NK-92 treated with Interleukin-12 subunit alpha and Interleukin-12 subunit beta, amount 100 ng/mL, for 24 hours (cell line): ENCODE data around the gene RASSF4.

Source experiments
- DNase-seq: peaks from one replicate; lab custom pipeline; 2025; lab: John Stamatoyannopoulos, UW

RASSF4 gene

DNA sequence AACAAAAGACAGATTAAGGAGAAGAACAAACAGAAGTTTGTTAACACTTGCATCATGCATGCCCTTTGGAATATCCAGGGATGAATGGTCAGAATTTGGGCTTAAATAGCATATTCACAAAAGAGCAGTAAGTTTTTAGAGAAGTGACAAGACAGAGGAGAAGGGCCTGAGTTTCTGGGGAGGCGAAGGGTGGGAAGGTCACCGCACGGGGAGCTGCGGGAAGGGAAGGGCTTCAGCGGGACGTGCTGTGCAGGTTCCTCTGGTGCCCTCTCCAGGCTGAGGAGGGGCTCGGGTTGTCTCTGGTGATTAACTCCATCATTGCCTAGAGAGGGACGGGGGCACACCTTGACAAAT is 30.7 kb downstream of the RASSF4 start:
- DNase-seq: no peak

DNA sequence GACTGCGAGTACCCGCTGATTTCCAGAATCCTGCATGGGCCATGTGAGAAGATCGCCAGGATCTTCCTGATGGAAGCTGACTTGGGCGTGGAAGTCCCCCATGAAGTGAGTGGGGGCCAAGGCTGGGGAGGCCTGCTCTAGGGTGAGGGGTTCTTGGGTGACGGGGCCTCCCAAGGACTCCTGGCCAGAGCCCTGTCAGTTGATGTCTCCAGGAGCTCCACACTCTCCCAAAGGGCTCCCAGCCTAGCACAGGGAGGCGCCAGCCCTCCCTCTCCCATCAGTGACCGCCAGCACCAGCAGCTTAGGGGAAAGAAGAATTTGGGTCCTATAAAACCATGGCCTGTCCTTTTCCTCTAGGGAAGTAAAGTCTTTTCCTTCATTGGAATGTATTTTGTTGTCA is 31.4 kb downstream of the RASSF4 start:
- DNase-seq: no peak

DNA sequence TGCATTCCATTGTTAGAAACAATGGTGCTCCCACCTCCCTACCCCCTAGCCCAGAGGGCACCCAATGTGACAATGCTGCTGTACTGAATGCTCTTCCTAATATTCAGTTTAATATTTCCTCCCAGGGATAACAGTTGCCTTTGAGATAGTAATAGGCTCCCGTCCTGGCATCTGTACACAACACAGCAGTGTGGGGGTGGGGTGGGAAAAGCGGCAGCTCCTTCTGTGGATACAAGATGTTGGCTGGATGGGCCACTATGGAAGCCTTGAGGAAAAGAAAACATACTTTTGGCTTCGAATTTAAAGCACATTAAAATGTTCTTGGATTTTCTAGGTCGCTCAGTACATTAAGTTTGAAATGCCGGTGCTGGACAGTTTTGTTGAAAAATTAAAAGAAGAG is 32.0 kb downstream of the RASSF4 start:
- no peak for DNase-seq

DNA sequence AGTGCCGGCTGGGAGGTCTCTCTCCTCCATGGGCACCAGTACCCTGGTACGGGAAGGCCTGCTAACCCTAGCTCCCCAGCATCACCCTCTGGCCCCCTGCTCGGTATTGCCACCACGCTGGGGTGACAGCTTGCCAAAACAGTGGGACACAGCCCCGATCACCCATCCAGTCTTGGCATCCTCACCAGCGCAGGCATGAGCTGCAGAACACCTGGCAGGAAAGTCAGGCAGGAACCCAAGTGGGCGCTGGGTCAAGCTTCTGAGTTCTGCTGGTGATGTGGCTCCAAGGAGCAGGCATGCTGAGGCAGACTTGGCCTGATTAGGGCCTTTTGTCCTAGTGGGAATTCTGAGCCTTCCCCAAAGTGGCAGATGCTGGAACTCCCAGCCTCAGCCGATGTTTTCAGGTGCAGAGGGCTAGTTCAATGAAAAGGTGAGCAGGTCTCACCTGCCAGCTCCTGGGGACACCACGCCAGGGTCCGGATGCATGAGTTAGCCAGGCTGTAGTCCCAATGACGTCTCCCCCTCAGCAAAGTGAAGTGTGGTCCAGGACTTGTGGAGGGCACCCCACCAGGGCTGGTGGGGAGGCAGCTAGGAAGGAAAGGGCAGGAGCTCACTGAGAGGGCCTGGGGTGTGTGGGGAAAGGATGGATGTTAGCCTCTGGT is 32.6 kb downstream of the RASSF4 start:
- DNase-seq: no peak

DNA sequence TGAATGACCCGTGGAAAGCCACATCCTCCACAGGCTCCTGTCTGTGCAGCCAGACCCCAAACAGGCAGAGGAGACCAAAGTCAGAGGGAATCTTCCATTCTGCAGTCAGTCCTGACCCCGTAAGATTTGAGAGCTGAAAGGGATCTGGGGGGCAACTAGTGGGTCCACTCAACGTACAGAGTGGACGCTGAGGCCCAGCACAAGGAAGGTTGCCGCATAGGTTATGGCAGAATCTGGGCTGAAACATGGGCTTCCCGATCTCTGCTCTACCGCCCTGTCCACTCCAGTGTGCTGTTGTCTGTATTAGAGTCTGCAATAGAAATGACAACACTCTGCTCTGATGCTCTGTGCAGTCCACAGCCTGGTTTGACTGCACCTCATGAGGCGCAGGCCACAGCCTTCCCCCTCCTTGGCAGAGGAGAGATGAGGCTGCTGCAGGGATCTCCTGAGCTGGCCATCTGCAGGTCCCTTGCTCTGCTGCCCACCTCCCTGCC is 33.2 kb downstream of the RASSF4 start:
- DNase-seq: no peak

DNA sequence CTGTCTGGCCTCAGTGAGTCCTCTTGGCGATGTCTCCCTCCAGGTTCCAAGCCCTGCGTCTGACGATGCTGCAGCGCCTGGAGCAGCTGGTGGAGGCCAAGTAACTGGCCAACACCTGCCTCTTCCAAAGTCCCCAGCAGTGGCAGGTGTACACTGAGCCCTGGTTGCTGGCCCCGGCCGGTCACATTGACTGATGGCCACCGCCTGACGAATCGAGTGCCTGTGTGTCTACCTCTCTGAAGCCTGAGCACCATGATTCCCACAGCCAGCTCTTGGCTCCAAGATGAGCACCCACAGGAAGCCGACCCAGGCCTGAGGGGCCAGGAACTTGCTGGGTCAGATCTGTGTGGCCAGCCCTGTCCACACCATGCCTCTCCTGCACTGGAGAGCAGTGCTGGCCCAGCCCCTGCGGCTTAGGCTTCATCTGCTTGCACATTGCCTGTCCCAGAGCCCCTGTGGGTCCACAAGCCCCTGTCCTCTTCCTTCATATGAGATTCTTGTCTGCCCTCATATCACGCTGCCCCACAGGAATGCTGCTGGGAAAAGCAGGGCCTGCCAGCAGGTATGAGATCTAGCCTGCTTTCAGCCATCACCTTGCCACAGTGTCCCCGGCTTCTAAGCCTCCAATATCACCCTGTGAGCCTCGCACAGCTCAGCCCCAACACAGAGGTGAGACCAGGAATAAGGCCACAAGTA is 33.8 kb downstream of the RASSF4 start:
- no peak for DNase-seq

DNA sequence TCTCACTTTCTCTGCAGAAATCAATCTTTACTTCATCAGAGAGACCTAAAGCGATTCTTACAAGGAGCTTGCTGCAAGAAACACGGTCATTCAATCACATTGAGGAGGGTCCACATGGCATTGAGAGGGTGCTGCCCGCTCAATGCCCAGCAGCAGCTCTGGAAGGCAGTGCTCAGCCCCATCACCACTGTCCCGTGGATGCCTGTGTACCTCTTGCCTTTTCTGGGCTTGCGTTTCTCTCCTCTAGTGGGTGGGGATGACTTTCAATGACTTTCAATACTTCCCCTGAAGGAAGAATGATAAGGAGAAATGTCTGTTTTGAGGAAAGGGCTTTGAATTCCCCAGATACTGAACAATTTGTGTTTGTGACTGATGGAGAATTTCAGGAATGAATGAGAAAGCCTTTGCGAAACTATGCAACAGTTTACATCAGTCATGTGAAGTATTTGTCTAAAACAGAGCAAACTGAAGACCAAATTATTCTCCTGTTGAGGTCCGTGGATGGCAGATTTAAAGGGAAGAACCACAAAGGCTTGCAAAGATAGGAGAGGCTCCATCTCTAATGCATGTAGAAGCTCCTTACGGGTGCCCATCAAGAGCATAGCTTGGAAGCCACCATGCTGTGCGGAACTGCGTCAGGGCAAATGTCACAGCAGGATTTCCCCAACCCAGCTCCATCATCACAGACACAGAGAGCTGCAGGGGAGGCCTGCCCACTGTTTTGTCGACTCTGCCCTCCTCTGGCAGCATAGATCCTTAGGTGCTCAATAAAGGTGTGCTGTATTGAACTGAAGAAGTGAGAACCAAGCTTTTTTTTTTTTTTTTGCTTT is 34.5 kb downstream of the RASSF4 start:
- no peak for DNase-seq

DNA sequence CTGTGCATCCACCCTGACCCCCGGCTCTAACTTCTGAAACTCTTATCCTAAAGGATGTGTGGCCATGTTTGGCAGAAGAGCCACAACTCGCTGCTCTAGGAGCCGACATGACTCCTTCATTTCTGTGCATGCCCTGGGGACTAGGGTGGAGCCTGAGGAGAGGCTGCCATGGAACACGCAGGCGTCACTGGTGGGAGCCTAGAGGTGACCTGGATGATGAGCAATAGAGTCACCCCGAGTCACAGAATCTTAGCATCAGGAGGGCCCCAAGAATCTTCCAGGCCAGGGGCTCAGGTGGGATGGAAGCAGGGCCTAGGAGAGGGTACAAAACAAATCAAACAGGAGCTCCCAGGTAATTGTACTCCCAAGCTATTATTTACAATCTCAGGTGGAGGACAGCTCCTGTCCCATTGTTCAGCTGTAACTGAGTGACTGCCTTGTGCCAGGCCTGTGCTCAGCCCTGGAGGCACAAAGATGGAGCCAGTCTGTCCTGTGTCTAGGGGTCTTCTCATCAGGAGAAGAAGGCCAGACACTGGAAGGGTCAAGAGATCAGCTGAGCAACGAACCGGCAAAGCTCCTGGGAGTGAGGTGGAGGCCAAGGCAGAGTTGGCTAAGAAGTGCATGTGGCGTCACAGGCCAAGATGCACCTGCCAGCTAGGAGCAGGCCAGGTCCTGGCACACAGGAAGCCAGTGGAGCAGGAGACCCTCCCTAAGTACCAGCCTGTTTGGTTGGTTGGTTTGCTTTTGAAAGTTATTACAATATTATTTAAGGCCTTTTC is 35.3 kb downstream of the RASSF4 start:
- DNase-seq: no peak

DNA sequence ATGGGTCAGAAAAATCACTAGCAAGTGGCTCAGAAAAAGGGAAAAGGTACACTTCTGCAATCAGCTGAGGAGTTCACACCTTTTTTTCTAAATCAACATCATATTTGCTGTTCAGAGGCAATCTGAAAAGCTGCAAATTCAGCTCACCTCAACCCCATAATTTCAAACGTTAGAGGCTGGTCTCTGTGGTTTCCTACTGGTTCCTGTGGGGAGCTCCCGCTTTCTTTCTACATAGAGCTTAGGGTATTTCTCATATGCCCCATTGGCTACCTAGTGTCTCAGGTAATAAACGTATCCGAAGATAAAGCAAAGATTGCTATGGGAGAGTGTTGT is 35.9 kb downstream of the RASSF4 start:
- no peak for DNase-seq

DNA sequence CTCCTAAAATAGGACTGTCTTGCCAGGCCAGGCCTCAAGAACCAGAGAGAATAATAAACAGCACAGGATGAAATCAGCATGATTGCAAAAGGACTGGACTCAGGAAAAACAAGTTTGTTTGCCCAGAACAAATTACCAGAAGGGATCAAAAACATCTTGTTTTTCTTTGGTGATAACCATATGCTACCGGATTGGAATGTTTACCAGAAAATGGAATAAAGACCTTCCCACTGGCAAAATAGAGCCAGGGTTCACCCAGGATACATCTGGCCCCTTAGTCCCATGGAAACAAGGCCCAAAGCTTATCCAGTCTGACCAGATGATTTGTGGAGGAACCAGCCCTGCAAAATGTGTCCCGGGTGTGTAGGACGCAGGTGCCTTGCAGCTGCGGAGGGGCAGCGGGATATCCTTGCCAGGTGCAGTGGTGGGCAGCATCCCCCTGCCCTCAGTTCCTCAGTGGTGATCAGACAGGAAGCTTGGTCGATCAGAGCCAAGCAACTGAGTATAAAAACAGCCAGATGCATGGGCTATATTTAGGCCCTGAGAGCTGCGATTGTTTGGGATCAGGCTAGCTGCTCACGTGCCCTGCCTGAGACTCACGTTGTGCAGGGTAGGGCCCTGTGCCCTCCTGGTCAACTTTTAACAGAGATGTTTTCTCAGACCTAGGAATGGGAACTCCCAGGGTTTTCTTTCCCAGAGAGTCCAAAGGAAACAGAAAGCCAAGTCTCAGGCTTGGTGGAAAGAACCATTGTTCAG is 36.5 kb downstream of the RASSF4 start:
- DNase-seq: no peak

DNA sequence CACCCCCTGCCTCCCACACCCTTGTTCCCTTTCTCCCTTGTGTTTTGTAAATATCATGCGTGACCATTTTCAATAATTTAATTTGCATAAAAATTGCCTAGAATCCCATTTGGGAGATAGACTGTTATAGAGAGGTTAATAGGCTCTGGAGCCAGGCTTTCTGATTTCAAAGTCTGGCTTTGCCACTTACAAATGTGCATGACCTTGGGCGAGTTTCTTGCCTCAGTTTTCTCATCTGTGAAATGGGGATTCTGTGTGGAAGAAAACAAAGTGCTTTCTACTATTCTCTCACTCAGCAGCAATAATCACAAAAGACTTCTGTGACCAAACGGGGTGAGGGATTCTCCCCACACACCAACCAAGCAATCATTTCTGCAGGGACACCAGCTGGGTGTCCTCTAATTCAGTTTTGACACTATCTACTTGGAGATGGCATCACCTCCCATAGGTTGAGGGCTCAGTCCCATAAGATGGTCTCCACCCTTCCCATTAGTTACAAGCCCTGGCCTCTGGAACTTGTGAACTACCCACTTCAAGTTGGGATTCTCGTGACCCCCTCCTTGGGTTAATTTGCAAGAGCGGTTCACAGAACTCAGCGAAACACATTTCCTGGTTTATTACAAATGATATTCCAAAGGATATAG is 37.6 kb downstream of the RASSF4 start:
- DNase-seq: no peak

DNA sequence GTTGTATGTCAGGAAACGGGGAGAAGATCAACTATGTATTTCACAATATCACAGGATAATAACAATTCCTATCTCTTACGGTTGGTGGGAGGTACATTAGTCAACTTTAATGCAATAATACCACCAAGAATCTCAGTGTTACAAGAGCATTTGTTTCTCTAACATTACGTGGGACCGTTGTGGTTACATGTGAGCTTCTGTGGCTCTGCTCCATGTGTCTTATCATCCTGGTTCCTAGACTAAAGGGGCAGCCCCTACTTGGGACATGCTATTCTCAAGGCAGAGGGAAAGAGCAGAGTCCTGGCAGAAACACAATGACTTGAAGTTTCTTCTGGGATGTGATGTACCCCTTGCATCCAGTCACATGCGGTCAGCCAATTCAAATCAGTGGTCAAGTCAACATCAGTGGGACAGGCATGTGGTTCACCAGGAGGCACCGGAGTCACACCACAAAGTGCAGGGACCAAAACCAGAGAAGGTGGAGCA is 38.6 kb downstream of the RASSF4 start:
- DNase-seq: no peak

DNA sequence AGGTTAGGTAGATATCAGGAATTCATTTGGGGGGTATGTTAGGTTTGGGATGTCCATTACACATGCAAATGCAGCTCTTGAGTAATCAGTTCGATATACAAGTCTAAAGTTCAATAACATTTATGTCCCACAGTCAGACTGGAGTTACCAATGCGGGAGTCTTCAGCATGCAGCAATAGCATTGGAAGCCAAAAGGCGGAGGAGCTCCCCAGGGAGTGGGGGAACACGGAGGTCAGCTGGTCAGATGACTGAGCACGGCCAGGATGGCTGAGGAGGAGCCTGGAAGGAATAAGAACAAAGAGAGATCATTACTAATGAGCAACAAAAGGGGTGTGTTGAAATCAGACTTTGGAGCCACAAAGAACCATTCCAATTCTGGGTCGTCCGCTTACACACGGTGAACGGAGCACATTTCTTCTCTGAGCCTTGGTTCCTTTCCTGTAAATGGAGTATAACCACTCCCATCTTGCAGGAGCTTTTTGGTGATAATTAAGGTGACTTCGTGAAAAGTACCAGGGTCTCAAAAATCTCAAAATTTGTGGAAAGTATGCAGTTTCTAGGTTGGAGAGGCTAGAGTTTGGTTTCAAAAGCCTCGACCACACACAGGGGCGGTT is 40.6 kb downstream of the RASSF4 start:
- DNase-seq: peak; percentile 18

DNA sequence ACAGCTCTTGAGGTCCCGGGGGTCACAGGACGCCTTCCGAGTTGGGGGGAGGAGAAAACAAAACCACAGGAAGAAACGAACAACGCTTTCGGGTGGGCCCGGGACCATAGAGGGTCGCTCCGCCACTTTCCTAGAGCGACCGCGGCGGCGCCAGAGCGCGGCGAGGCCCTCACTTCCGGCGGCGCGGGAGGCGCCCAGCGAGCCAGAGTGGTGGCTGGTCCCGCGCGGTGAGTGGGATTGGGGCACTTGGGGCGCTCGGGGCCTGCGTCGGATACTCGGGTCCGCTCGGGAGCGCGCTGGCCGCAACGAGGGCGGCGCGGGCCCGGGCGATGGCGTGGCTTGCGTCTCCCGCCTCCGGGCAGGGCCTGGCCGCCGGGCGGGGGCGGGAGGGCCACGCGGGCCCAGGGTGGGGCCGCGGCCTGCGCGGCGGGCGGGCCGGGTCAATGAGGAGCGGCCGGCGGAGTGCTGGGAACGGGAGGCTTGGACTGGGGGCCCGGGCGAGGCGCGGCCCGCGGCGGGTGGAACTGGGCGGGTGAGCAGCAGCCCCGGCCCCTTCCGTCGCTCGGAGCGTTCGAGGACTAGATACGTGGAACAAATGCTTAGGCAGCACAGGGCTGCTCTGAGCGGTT is 41.3 kb downstream of the RASSF4 start, which contains the start of gene ZNF22:
Gene ZNF22 (plus strand): TSS at position 172 of the 629 bp plus-strand sequence. CDS start 2,446 bp downstream, outside the sequence.
- DNase-seq: peak; percentile 74

DNA sequence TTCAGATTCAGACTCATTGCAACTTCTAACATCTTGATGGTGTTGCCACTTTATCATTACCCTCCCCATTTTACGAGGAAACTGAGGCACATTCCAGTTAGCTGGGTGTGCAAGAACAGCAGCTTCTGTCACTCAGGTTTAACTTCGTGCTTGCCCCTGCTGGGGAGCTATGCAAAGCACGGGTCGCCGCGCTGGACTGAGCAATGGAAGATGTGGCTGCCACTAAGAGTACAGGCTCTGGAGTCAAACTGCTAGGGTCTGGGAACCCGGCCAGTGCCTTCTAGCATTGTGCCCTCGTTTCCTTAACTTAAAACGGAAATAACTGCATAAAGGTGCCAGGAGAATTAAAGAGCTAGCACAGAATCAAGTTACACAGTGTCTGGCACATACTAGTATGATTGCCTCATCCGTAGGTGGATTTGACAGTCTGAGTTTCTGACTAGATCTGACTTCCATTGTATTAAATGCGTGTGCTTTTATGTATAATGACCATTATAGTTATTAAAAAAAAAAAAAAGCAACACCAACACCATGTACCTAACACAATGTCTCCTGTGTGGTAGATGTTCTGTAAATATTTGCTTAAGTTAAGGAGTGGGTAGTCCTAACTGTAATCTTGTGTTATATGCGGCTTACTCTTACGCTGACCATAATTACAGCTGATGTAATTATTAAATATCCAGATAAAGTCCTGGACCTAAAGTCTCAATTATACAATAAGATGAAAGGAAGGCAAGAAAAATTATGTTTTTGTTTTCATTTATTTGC is 42.0 kb downstream of the RASSF4 start:
- DNase-seq: peak; percentile 47

DNA sequence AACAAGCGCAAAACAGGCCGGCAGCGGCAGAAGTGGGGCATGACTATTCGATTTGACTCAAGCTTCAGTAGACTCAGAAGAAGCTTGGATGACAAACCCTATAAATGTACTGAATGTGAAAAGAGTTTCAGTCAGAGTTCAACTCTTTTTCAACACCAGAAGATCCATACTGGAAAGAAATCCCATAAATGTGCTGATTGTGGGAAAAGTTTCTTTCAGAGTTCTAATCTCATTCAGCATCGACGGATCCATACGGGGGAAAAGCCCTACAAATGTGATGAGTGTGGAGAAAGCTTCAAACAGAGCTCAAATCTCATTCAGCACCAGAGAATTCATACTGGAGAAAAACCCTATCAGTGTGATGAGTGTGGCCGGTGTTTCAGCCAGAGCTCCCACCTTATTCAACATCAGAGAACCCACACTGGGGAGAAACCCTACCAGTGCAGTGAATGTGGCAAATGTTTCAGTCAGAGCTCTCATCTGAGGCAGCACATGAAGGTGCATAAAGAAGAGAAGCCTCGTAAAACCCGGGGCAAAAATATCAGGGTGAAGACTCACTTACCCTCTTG is 43.9 kb downstream of the RASSF4 start:
- DNase-seq: no peak

DNA sequence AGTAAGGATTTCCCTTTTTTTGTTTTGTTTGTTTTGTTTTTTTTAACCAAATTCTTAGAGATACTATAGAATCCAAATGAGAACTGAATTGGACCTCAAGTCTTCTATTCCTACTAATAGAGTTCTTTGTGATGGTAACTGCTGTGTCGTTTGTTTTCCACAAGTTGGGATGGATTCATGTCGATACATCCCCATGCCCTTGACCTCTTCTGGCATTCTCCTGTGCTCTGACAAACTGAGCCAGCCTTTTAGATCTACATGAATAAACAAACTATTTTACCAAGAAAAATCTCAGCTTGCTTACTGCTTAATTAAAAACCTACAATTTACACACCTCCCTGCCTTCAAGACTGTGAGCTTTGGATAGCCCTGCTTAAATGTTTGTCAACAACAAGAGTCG is 45.1 kb downstream of the RASSF4 start:
- no peak for DNase-seq

DNA sequence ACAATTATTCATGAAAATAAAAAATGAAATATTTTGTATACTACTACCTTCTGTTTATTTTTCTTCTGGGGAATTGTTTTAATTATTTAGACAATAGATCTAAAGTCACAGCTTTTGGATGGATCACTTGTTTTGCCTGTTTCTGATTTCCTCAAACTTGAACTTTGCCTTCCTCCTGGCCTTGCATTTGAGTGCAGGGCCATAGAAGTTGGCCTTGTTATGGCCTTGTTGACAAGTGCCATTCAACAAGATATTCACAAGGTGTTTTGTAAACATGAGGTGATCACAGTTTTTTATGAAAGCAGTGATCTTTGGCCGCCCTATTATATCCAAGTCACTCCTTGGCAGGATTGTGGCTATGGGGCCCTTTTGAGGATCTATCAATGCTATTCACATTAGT is 45.7 kb downstream of the RASSF4 start:
- DNase-seq: no peak
